ENCODE data around the gene FHOD1. TPM values are rescaled to one million over a fixed set of nuclear protein-coding genes. Genes with fewer than 3 reads are reported as not detected.

Gene FHOD1
- total and polyA plus RNA-seq, 2 donors (not counting 1 experiment from before 2014, with no cell fraction given): 7.1 to 32.7 TPM

- H3K9me3 ChIP-seq (ENCODE audit: control insufficient read depth, insufficient read depth, low read depth, low read length): no peaks in the 10 kb centered on the region
- no peak overlapping the region for H3K27ac ChIP-seq (ENCODE audit: insufficient read depth, low read length)
- no peak overlapping the region for H2AFZ ChIP-seq (ENCODE audit: low read length)
- H4K20me1 ChIP-seq (ENCODE audit: control insufficient read depth, extremely low read depth, insufficient read depth, low read length): no peaks in the 10 kb centered on the region
- H3K4me3 ChIP-seq (replicated peaks in 1 of 4; ENCODE audit: control extremely low read depth in 1 of 4, insufficient read depth in 1 of 4, low read depth in 3 of 4, low read length in 4 of 4): no peak overlapping the region
- H3K4me1 ChIP-seq (ENCODE audit: control insufficient read depth, extremely low read depth, insufficient read depth, low read length): peaks cover 16% of the 10 kb centered on the region
- H3K9ac ChIP-seq (ENCODE audit: insufficient read depth, low read length): no peak overlapping the region
- TF ChIP-seq CTCF (conservative IDR thresholded peaks at IDR 0.05 in 1 of 2, IDR thresholded peaks at IDR 0.05 in 1 of 2; ENCODE audit: low read depth in 1 of 2, low read length in 2 of 2) (no peak), EZH2 (IDR thresholded peaks at IDR 0.05; ENCODE audit: low read length, missing control alignments) (no peak)
- no peak for DNase-seq (ENCODE audit: low read depth in 2 of 2)
- H3K79me2 ChIP-seq (ENCODE audit: control insufficient read depth, insufficient read depth, low read length): no peaks in the 10 kb centered on the region
- no peak overlapping the region for H3K4me2 ChIP-seq (ENCODE audit: extremely low read depth, insufficient read depth, low read length)
- no peaks in the 10 kb centered on the region for H3K36me3 ChIP-seq (ENCODE audit: control insufficient read depth, insufficient read depth, low read length)
- no peaks in the 10 kb centered on the region for H3K27me3 ChIP-seq (ENCODE audit: control insufficient read depth, insufficient read depth, low read length)
These were observed 47.0 kb upstream of the FHOD1 start for GRCh38 chr16:67294171-67294757.

- no peaks in the 10 kb centered on the region for H3K27me3 ChIP-seq (ENCODE audit: control insufficient read depth, insufficient read depth, low read length)
- TF ChIP-seq EZH2 (IDR thresholded peaks at IDR 0.05; ENCODE audit: low read length, missing control alignments) (no peak), CTCF (conservative IDR thresholded peaks at IDR 0.05 in 1 of 2, IDR thresholded peaks at IDR 0.05 in 1 of 2; ENCODE audit: low read depth in 1 of 2, low read length in 2 of 2) (no peak)
- no peak overlapping the region for H3K9ac ChIP-seq (ENCODE audit: insufficient read depth, low read length)
- H3K79me2 ChIP-seq (ENCODE audit: control insufficient read depth, insufficient read depth, low read length): no peaks in the 10 kb centered on the region
- no peak overlapping the region for H3K4me2 ChIP-seq (ENCODE audit: extremely low read depth, insufficient read depth, low read length)
- no peak overlapping the region for H3K4me3 ChIP-seq (replicated peaks in 1 of 4; ENCODE audit: control extremely low read depth in 1 of 4, insufficient read depth in 1 of 4, low read depth in 3 of 4, low read length in 4 of 4)
- no peaks in the 10 kb centered on the region for H4K20me1 ChIP-seq (ENCODE audit: control insufficient read depth, extremely low read depth, insufficient read depth, low read length)
- peaks cover 2% of the 10 kb centered on the region for H3K36me3 ChIP-seq (ENCODE audit: control insufficient read depth, insufficient read depth, low read length)
- peaks cover 11% of the 10 kb centered on the region for H3K4me1 ChIP-seq (ENCODE audit: control insufficient read depth, extremely low read depth, insufficient read depth, low read length)
- no peaks in the 10 kb centered on the region for H3K9me3 ChIP-seq (ENCODE audit: control insufficient read depth, insufficient read depth, low read depth, low read length)
- no peak overlapping the region for H3K27ac ChIP-seq (ENCODE audit: insufficient read depth, low read length)
- DNase-seq (ENCODE audit: low read depth in 2 of 2): no peak
- H2AFZ ChIP-seq (ENCODE audit: low read length): no peak overlapping the region
These were observed 44.2 kb upstream of the FHOD1 start for GRCh38 chr16:67291461-67291860.

DNA sequence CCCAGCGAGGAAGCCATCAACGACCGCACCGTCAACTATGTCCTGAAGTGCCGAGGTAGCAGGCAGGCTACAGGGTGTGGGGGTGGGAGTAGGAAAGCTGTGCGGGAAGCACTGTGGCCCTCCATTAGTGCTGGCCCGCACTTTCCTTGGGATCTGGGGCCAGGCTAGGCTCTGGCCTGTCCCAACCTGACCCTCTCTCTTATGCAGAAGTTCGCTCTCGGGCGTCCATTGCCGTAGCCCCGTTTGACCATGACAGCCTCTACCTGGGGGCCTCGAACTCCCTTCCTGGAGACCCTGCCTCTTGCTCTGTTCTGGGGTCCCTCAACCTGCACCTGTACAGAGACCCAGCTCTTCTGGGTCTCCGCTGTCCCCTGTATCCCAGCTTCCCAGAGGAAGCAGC, 40.7 kb upstream of the FHOD1 start:
- TF ChIP-seq EZH2 (IDR thresholded peaks at IDR 0.05; ENCODE audit: low read length, missing control alignments) (no peak), CTCF (conservative IDR thresholded peaks at IDR 0.05 in 1 of 2, IDR thresholded peaks at IDR 0.05 in 1 of 2; ENCODE audit: low read depth in 1 of 2, low read length in 2 of 2) (no peak)
- no peak overlapping the region for H3K27ac ChIP-seq (ENCODE audit: insufficient read depth, low read length)
- H3K79me2 ChIP-seq (ENCODE audit: control insufficient read depth, insufficient read depth, low read length): no peaks in the 10 kb centered on the region
- no peak overlapping the region for H3K9ac ChIP-seq (ENCODE audit: insufficient read depth, low read length)
- H3K36me3 ChIP-seq (ENCODE audit: control insufficient read depth, insufficient read depth, low read length): peaks cover 10% of the 10 kb centered on the region
- H3K4me1 ChIP-seq (ENCODE audit: control insufficient read depth, extremely low read depth, insufficient read depth, low read length): no peaks in the 10 kb centered on the region
- no peaks in the 10 kb centered on the region for H3K27me3 ChIP-seq (ENCODE audit: control insufficient read depth, insufficient read depth, low read length)
- no peak for DNase-seq (ENCODE audit: low read depth in 2 of 2)
- H2AFZ ChIP-seq (ENCODE audit: low read length): no peak overlapping the region
- H3K4me2 ChIP-seq (ENCODE audit: extremely low read depth, insufficient read depth, low read length): no peak overlapping the region
- no peaks in the 10 kb centered on the region for H3K9me3 ChIP-seq (ENCODE audit: control insufficient read depth, insufficient read depth, low read depth, low read length)
- H4K20me1 ChIP-seq (ENCODE audit: control insufficient read depth, extremely low read depth, insufficient read depth, low read length): no peaks in the 10 kb centered on the region
- H3K4me3 ChIP-seq (replicated peaks in 1 of 4; ENCODE audit: control extremely low read depth in 1 of 4, insufficient read depth in 1 of 4, low read depth in 3 of 4, low read length in 4 of 4): no peak overlapping the region
